ENCODE data around the gene TSPYL2. TPM values are rescaled to one million over a fixed set of nuclear protein-coding genes. Genes with fewer than 3 reads are reported as not detected.
A peak's percentile ranks its signal among the peaks of the same experiment; 100 is the strongest.

The TSPYL2 gene
- total RNA-seq, 3 donors from 2014 or later (not counting 1 experiment from before 2014, with no cell fraction given), result 103 to 318 (median 139) TPM

DNA sequence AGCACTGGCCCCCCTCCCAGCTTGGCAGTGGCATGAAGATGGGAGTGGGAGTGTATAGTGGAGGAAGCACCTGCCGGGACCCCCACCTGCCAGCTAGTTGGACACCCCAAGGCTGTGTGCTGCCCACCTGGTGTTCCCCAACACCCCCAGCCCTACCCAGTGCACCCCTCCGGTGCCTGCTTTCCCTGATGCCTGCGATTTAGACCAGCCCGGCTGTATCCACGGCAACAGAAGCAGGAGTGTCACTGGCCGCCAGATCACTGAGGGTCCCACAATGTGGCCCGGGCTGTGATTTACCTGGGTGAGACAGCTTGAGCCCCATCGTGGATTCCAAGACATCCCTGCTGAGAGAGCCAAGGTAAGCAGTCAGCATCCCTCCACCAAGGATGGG lies 33.0 kb upstream of the TSPYL2 start:
- DNase-seq (no peak), ATAC-seq (no peak)
- Histone ChIP-seq H3K4me3 (ENCODE audit: low read length) (no peak overlapping the region), H3K36me3 (ENCODE audit: control insufficient read depth, insufficient read depth, low read length) (no peaks in the 10 kb centered on the region), H3K9me3 (ENCODE audit: control insufficient read depth, insufficient read depth, low read length) (no peaks in the 10 kb centered on the region), H3K4me1 (ENCODE audit: control insufficient read depth, insufficient read depth, low read length) (peaks cover 3% of the 10 kb centered on the region), H3K27ac (ENCODE audit: low read length) (no peak overlapping the region), H3K27me3 (ENCODE audit: control insufficient read depth, insufficient read depth, low read length) (no peaks in the 10 kb centered on the region)
- TF ChIP-seq, protein P1, sequence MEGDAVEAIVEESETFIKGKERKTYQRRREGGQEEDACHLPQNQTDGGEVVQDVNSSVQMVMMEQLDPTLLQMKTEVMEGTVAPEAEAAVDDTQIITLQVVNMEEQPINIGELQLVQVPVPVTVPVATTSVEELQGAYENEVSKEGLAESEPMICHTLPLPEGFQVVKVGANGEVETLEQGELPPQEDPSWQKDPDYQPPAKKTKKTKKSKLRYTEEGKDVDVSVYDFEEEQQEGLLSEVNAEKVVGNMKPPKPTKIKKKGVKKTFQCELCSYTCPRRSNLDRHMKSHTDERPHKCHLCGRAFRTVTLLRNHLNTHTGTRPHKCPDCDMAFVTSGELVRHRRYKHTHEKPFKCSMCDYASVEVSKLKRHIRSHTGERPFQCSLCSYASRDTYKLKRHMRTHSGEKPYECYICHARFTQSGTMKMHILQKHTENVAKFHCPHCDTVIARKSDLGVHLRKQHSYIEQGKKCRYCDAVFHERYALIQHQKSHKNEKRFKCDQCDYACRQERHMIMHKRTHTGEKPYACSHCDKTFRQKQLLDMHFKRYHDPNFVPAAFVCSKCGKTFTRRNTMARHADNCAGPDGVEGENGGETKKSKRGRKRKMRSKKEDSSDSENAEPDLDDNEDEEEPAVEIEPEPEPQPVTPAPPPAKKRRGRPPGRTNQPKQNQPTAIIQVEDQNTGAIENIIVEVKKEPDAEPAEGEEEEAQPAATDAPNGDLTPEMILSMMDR (IDR thresholded peaks at IDR 0.05), result no peak
- Mint-ChIP-seq H3K27me3 (ENCODE audit: low read depth in 2 of 2) (peaks cover 7 to 11% of the 10 kb centered on the region in 2 donors), H3K4me3 (no peak overlapping the region), H3K4me1 (no peaks in the 10 kb centered on the region), H3K36me3 (no peaks in the 10 kb centered on the region), H3K27ac (no peak overlapping the region), H3K9me3 (no peaks in the 10 kb centered on the region)
- 47% methylated on average over 7 of the region's 8 CpGs for WGBS (ENCODE audit: insufficient coverage)
- intact Hi-C loops (cut with micrococcal nuclease), result no loop called here

DNA sequence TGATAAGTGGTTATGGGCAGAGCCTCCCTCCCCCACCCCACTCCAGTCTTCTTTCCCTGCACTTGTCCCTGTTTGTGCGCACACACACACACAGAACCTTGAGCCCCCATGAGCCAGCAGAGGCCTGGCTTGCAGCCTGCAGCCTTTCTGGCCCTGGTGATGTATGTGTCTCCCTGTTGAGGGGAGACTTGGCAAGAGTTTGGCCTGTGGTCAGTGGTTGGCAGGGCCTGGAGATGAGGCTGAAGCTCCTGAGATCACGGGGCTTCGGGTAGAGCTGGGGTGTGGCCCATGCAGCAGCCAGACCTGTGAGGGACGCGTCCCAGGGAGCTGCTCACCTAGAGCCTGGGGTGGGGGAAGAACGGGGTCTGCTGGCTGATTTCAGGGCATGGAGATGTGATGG lies 31.3 kb upstream of the TSPYL2 start:
- Histone ChIP-seq H3K36me3 (ENCODE audit: control insufficient read depth, insufficient read depth, low read length) (no peaks in the 10 kb centered on the region), H3K27me3 (ENCODE audit: control insufficient read depth, insufficient read depth, low read length) (no peaks in the 10 kb centered on the region), H3K27ac (ENCODE audit: low read length) (no peak overlapping the region), H3K9me3 (ENCODE audit: control insufficient read depth, insufficient read depth, low read length) (no peaks in the 10 kb centered on the region), H3K4me1 (ENCODE audit: control insufficient read depth, insufficient read depth, low read length) (peaks cover 8% of the 10 kb centered on the region), H3K4me3 (ENCODE audit: low read length) (no peak overlapping the region)
- Mint-ChIP-seq H3K36me3 (no peaks in the 10 kb centered on the region), H3K9me3 (no peaks in the 10 kb centered on the region), H3K4me3 (no peak overlapping the region), H3K4me1 (no peaks in the 10 kb centered on the region), H3K27me3 (ENCODE audit: low read depth in 2 of 2) (peaks cover 0 to 10% of the 10 kb centered on the region in 2 donors), H3K27ac (no peak overlapping the region)
- intact Hi-C loops (cut with micrococcal nuclease), result no loop called here
- TF ChIP-seq, protein P1 (IDR thresholded peaks at IDR 0.05), result no peak
- DNase-seq, result no peak
- no peak for ATAC-seq
- WGBS (ENCODE audit: insufficient coverage), result 66% methylated on average over 5 of the region's 6 CpGs

DNA sequence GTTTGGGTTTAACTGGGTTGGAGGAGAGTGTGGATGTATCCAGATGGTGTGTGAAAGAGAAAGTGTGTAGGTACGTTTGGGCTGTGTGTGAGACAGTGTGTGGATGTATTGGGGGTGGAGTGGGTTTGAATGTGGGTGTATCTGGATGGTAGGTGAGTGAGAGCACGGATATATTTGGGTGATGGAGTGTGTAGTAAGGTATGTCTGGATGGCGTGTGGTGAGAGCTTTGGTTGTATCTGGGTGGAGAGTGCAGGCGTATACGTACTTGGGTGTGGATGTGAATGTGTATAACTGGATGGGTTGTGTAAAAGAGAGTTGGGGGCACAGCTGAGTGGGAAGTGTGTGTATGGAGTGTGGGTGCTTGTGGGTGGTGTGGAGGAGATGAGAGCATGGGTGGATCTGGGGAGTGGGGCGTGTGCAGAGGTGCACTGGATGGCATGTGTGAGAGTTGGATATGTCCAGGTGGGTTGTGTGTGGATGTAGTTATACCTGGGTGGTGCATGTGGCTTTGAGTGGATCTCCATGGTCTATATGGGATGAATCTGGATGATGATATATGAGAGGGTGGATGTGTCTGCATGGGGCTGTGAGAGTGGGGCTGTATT lies 26.8 kb upstream of the TSPYL2 start:
- Histone ChIP-seq H3K27ac (ENCODE audit: low read length) (no peak overlapping the region), H3K36me3 (ENCODE audit: control insufficient read depth, insufficient read depth, low read length) (no peaks in the 10 kb centered on the region), H3K27me3 (ENCODE audit: control insufficient read depth, insufficient read depth, low read length) (no peaks in the 10 kb centered on the region), H3K4me1 (ENCODE audit: control insufficient read depth, insufficient read depth, low read length) (peaks cover 12% of the 10 kb centered on the region), H3K4me3 (ENCODE audit: low read length) (no peak overlapping the region), H3K9me3 (ENCODE audit: control insufficient read depth, insufficient read depth, low read length) (no peaks in the 10 kb centered on the region)
- no peak for DNase-seq
- H3K27ac Mint-ChIP-seq, result no peak overlapping the region
- peaks cover 0 to 9% of the 10 kb centered on the region in 2 donors for H3K4me1 Mint-ChIP-seq
- no peak for ATAC-seq
- H3K9me3 Mint-ChIP-seq, result no peaks in the 10 kb centered on the region
- no peaks in the 10 kb centered on the region for H3K27me3 Mint-ChIP-seq (ENCODE audit: low read depth in 2 of 2)
- H3K4me3 Mint-ChIP-seq, result no peak overlapping the region
- WGBS (ENCODE audit: insufficient coverage), result 87% methylated on average over 6 of the region's 6 CpGs
- TF ChIP-seq, protein P1 (IDR thresholded peaks at IDR 0.05), result no peak
- intact Hi-C loops (cut with micrococcal nuclease), result no loop called here
- no peaks in the 10 kb centered on the region for H3K36me3 Mint-ChIP-seq

DNA sequence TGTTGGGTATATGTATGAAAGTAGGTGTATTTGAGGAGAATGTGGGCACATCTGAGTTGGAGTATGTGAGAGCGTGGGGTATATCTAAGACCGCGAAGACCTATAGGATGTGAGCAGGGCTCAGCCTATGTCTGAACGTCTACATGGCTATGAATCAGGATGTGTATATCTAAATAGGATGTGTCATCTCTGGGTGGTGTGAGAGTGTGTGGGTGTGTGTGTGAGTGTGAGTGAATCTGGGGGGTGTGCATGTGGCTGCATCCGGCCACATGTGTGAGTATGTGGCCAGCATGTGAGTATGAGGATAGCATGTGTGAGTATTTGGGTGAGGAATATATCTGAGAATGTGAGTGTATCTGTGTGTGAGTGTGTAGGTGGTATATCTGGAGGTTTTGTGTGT lies 25.9 kb upstream of the TSPYL2 start:
- ATAC-seq, result peak; percentile 43 to 69 (median 67)
- WGBS (ENCODE audit: insufficient coverage), result 71% methylated on average over 5 of the region's 5 CpGs
- intact Hi-C loops (cut with micrococcal nuclease), result no loop called here

More for the DNA sequence above, 25.9 kb upstream of the TSPYL2 start:
- H3K9me3 Mint-ChIP-seq, result no peaks in the 10 kb centered on the region
- no peaks in the 10 kb centered on the region for H3K9me3 ChIP-seq (ENCODE audit: control insufficient read depth, insufficient read depth, low read length)
- DNase-seq, result no peak
- no peaks in the 10 kb centered on the region for H3K36me3 Mint-ChIP-seq
- H3K27ac Mint-ChIP-seq, result no peak overlapping the region
- H3K4me3 ChIP-seq (ENCODE audit: low read length), result no peak overlapping the region
- TF ChIP-seq, protein P1 (IDR thresholded peaks at IDR 0.05), result no peak
- no peak overlapping the region for H3K27ac ChIP-seq (ENCODE audit: low read length)
- H3K36me3 ChIP-seq (ENCODE audit: control insufficient read depth, insufficient read depth, low read length), result no peaks in the 10 kb centered on the region
- peaks cover 0 to 9% of the 10 kb centered on the region in 2 donors for H3K4me1 Mint-ChIP-seq
- H3K4me1 ChIP-seq (ENCODE audit: control insufficient read depth, insufficient read depth, low read length), result peaks cover 12% of the 10 kb centered on the region
- H3K27me3 Mint-ChIP-seq (ENCODE audit: low read depth in 2 of 2), result no peaks in the 10 kb centered on the region
- H3K27me3 ChIP-seq (ENCODE audit: control insufficient read depth, insufficient read depth, low read length), result no peaks in the 10 kb centered on the region
- H3K4me3 Mint-ChIP-seq, result no peak overlapping the region
